Astrocyte (in vitro differentiated cells and primary cell): ENCODE data around the gene COQ10B.

Experiments
- EZH2 ChIP-seq: IDR thresholded peaks from 2 replicates; pipeline ENCODE4 v1.6.1; 2012; ENCODE audit warnings: mild to moderate bottlenecking, low read length, inconsistent platforms; ENCODE audit not compliant: insufficient read depth
- TF ChIP-seq, protein P1 (sequence below): IDR thresholded peaks from 2 replicates; pipeline ENCODE4 v1.5.1; 2011; ENCODE audit warnings: low read depth, mild to moderate bottlenecking, inconsistent platforms, low read length, moderate library complexity; ENCODE audit not compliant: insufficient read depth

DNA sequence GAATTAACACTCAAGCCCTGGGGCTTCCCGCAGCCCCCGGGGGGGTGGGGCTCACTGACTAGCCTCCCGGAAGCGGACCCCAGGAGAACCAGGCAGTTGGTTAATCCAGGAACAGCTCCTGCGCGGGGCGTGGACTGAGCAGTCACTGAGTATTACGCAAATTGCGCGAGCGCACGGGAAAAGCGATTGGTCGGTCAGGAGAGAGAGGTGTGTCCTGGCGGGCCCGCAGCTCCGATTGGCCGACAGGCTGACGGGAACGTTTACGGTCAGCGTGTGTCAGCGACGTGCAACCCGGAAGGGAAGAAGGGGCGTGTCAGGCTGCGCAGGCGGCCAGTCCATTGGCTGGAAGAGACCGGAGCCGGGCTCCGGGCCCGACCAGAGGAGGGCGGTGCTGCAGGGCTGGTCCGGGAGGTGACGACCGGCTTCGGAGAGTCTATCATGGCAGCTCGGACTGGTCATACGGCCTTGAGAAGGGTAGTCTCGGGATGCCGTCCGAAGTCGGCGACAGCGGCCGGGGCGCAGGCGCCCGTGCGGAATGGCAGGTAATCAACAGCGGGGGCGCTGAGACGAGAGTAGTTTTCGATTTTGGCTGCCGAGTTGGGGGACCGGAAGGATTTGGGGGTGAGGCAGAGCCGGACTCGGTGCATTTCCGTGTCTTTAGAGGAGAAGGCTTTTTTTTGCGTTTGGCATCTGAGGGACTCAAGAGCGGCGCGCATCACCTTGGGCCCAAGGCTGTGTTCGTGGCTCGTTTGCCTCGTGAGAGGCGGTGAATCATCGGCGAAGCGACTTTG lies at the start of gene COQ10B:
- TF ChIP-seq, protein P1, sequence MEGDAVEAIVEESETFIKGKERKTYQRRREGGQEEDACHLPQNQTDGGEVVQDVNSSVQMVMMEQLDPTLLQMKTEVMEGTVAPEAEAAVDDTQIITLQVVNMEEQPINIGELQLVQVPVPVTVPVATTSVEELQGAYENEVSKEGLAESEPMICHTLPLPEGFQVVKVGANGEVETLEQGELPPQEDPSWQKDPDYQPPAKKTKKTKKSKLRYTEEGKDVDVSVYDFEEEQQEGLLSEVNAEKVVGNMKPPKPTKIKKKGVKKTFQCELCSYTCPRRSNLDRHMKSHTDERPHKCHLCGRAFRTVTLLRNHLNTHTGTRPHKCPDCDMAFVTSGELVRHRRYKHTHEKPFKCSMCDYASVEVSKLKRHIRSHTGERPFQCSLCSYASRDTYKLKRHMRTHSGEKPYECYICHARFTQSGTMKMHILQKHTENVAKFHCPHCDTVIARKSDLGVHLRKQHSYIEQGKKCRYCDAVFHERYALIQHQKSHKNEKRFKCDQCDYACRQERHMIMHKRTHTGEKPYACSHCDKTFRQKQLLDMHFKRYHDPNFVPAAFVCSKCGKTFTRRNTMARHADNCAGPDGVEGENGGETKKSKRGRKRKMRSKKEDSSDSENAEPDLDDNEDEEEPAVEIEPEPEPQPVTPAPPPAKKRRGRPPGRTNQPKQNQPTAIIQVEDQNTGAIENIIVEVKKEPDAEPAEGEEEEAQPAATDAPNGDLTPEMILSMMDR: no peak
- no peak for TF ChIP-seq EZH2
